HG02678 (cell line): Measurements from ENCODE around the gene TEF.
"Not testable (repeated sequence)": the region's sequence is repeated elsewhere in the genome, so short reads cannot be mapped to it uniquely, and the experiment has no call there.

Source experiments
- ATAC-seq: cut with Tn5 transposase; IDR thresholded peaks from one replicate; pipeline ENCODE4 v1.9.1; 2021; ENCODE audit warnings: mild to moderate bottlenecking, moderate library complexity; ENCODE audit not compliant: unreplicated experiment

Gene TEF

GRCh38 chr22:41417622-41418390 is 36.1 kb downstream of the TEF start:
- no peak for ATAC-seq

- ATAC-seq, result no peak
Measured at GRCh38 chr22:41418717-41419116, 37.0 kb downstream of the TEF start.

DNA sequence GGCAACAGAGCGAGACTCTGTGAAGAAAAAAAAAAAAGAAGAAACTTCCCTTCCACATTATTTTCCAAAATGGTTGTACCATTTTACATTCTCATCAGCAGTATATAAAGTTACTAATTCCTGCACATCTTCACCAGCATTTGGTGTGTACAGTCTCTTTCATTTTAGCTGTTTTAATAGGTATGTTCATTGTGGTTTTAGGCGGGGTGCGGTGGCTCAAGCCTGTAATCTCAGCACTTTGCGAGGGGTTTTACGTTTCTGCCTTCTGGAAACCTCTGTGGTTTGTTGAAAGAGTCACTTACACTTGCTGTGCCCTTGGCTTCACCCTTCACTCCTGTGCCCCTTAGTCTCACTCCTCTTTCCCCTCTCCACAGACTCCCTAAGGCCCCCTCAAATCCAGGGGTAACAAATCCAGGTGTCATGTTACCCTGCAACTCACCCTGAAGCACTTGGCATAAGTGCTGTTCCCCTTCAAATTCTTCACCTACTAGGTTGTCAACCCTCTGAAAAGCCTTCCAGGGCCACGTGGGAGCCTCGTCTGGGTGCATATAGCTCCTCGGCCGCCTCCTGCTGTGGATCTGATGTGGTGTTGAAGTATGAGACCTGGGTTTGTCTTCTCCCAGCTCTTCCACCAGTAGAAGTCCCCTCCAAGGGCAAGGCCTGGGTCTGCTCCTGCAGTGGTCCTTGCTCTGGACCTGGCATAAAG is 44.1 kb downstream of the TEF start:
- no peak for ATAC-seq

DNA sequence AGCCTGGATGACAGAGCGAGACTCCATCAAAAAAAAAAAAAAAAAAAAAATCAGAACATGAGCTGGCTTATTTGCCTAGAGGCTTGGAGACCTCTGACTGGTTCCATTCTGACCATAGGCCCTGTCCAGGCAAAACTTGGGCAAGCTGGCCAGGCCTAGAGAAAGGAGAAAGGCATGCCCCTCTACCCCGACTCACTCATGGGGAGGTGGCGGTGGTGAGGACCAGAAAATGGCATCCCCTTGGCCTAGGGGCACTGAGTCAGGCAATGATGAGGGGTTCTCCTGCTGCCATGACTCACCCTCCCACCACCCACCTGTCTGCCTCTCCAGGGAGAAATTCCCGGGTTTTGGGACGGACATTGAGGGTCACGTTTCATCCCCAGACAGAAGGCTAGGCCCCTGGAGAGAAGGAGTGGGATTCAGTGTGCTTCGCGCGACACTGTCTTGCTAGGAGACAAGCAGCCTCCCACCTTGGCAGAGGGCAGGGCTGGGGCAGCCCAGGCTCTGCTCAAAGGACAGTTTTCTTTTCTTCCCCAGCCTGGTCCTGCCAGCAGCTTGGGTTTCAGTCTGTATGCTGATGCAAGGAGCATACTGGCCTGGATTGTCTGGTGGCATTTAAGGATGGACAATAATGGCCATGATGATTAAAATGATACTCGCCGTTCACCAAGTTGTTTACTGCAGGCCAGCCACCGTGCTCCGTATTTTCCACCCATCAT is 47.6 kb downstream of the TEF start:
- no peak for ATAC-seq

DNA sequence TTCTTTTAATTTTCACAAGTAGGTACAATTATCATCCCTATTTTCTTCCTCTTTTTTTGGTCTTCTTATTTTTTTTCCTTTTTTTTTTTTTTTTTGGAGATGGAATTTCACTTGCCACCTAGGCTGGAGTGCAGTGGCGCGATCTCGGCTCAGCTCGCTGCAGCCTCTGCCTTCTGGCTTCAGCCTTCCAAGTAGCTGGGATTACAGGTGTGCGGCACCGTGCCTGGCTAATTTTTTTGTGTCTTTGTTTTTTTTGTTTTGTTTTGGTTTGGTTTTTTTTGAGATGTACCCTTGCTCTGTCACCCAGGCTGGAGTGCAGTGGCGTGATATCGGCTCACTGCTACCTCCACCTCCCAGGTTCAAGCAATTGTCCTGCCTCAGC is 48.2 kb downstream of the TEF start:
- ATAC-seq, result no peak

GRCh38 chr22:41431656-41432055 is 49.9 kb downstream of the TEF start:
- ATAC-seq, result no peak

- not testable (repeated sequence) for ATAC-seq
Measured at GRCh38 chr22:41433480-41433879, 51.7 kb downstream of the TEF start.

DNA sequence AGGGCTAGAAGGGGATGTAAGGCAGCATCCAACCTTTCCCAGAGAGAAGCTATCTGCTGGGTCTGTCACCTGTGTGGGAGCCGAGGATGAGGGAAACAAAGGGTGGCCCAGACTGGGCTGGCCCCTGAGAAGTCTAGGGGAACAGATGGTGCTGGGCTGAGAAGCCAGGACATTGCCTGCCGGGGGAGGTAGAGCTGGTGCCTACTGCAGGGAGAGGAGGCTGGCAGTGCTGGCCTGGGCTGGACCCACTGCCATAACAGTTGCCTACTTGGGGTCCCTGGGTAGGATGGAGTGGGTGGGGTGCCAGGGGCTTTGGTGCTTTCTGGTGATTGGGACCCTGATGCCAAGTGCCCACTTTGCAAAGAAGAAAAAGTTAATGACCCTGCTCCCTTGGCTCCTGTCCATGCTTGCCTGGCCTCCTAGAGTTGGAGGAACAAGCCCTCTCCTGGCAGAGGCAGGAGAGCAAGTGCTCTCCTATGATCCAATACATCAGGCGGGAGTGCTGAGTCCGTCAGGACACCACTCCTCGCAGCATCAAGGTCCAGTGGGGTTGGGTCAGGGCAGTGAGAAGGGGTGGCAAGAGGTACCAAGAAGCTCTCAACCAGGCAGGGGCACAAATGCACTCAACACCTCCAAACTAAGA is 52.7 kb downstream of the TEF start:
- ATAC-seq, result not testable (repeated sequence)

DNA sequence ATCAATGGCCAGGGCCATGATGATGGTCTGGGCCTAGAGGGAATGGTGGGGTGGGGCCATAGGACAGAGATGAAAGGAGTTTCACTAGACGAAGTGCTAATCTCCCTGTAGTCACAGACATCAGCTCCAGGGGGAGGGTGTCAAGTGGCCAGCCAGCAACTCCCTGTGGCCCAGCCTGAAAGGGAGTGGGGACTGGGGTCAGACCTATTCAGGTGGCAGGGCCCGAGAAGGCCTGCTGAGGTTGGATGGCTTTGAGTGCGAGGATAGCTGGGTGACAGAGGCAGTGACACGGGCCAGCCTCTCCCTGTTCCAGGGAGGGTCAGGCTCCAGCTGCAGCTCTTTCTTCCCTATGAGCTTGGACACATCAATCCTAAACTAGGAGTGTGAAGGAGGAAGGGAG is 53.8 kb downstream of the TEF start:
- ATAC-seq, result no peak

DNA sequence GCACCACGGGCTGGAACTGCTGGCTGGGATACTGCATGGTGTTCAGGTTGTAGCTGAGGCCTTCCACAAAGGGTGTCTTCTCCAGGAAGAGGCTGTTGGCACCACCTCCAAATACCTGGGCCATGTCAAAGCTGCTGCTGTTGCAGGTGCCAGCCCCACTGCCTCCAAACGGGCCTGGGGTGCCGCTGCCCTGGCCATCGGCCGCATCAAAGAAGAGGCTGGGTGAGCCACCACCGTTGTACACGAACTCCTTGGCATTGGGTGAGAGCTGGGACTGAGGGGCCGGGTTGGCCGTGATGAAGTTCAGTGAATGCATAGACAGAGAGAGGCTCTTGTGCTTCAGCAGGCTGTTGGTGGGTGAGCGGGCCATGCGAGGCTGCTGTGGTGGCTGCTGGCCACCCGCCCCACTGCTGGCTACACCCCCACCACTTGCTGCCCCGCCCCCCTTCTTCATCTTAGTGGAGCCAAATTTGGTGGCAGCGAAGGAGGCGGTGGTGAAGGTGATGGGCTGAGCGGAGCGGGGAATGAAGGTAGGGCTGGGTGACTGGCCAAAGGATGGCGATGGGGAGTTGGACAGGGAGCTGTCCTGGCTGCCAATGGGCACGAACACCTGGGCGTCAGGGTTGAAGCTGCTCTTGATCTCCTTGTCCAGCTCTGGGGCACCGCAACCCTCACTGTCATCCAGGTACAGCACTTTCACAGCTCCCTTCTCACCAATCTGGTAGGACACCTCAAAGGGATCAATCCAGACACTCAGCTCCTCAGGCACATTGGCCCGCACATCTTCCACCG is 54.8 kb downstream of the TEF start:
- ATAC-seq, result no peak

- ATAC-seq, result no peak
Measured at GRCh38 chr22:41437198-41437597, 55.5 kb downstream of the TEF start.

GRCh38 chr22:41440511-41440910 is 58.8 kb downstream of the TEF start:
- ATAC-seq, result not testable (repeated sequence)

GRCh38 chr22:41442240-41442792 is 60.6 kb downstream of the TEF start:
- ATAC-seq, result no peak

GRCh38 chr22:41444360-41445128 is 62.8 kb downstream of the TEF start:
- ATAC-seq, result peak; percentile 57

- ATAC-seq, result no peak
Measured at GRCh38 chr22:41445129-41446056, 63.7 kb downstream of the TEF start.

DNA sequence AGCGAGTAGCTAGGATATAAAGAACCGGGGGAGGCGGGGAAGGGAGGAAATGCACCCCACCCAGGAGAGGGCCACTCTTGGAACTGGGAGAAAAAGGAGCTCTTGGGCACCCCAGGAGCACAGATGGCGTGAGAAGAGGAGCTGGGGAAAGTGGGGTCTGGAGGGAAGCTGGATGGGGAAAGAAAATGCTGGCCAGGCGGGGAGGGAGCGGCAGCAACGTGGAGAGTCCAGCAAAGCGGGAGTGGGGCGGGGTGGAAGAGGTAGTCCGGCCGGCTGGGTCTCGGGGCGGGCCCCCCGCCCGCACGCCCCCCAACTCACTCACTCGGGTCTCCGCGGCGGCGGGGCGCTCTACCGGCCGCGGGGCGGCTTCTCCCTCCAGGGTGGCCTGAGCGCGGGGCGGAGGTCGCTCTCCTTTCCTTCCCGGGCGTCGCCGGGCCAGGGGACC is 64.3 kb downstream of the TEF start:
- ATAC-seq, result no peak

DNA sequence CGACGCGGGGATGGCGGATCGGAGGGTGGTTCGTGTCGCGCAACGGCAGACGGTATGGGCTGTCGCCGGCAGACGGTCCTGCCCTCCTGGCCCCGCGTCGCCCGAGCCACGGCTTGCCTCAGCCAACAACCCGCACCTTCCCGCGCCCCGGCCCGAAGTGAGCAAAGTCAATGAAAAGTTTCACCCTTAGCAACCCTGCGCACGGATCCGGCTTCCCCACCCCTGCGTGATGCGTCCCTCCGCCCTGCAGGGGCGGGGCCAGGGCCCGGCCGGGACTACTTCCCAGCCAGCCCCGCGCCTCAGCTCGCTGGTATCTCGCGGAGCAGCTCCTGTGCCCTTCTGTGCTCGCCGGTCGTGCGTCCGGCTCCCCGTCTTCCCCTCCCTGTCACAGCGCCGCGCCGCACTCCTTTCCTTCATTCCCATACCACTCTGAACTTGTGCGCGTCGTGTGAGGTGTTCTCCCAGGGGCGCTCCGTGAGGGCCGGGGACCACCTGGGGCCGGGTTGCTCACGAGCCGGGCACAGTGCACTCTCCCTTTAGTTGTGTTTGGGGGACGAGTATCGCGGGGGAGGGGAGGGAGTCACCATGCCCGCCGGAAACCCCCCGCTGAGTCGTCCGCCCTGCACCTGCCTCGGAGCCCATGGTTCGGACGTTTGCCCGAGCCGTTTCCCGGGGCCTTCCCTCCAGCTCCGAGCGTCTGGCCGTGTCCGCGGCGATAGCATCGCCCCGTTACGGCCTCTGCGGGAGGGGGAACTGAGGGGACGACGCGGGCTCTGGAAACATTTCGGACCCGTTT is 65.1 kb downstream of the TEF start, which contains the start of gene TOB2:
Gene TOB2 (minus strand): TSS at position 163 of the 796 bp plus-strand sequence. CDS start 9,456 bp downstream, outside the sequence.
- ATAC-seq, result peak; percentile 41
